GM12875 (cell line): ENCODE measurements around the gene KIRREL1.

ENCODE experiments used
- H3K4me3 ChIP-seq: one replicate; pipeline ENCODE4 v1.5.1; 2011; ENCODE audit warnings: low read depth, low read length, control low read depth
- CTCF ChIP-seq: IDR thresholded peaks from 2 replicates; pipeline ENCODE4 v1.5.1; 2011; ENCODE audit warnings: low read depth, mild to moderate bottlenecking, control low read depth, inconsistent platforms, low read length, moderate library complexity, borderline replicate concordance; ENCODE audit not compliant: insufficient read depth

Gene KIRREL1

GRCh38 chr1:158115126-158115525 is 121.7 kb downstream of the KIRREL1 start:
- TF ChIP-seq CTCF: no peak
- H3K4me3 ChIP-seq: no peak overlapping the region

- no peak overlapping the region for H3K4me3 ChIP-seq
- no peak for TF ChIP-seq CTCF
Observed at GRCh38 chr1:158116311-158117167, 123.1 kb downstream of the KIRREL1 start.

- peak; percentile 54; the same call in 1 of the 2 replicates for TF ChIP-seq CTCF
- H3K4me3 ChIP-seq: no peak overlapping the region
Observed at GRCh38 chr1:158117854-158118704, 124.6 kb downstream of the KIRREL1 start.

- TF ChIP-seq CTCF: no peak
- no peak overlapping the region for H3K4me3 ChIP-seq
Observed at GRCh38 chr1:158118713-158119402, 125.4 kb downstream of the KIRREL1 start.

- no peak for TF ChIP-seq CTCF
- no peak overlapping the region for H3K4me3 ChIP-seq
Observed at GRCh38 chr1:158119976-158120653, 126.7 kb downstream of the KIRREL1 start.

GRCh38 chr1:158121604-158122254 is 128.3 kb downstream of the KIRREL1 start:
- TF ChIP-seq CTCF: peak; percentile 78
- H3K4me3 ChIP-seq: no peak overlapping the region
